ENCODE measurements around the gene TMEM81. TPM values are rescaled to one million over a fixed set of nuclear protein-coding genes. Genes with fewer than 3 reads are reported as not detected.

The TMEM81 gene
- total RNA-seq, 1 donor from 2014 or later = 1.3 TPM

DNA sequence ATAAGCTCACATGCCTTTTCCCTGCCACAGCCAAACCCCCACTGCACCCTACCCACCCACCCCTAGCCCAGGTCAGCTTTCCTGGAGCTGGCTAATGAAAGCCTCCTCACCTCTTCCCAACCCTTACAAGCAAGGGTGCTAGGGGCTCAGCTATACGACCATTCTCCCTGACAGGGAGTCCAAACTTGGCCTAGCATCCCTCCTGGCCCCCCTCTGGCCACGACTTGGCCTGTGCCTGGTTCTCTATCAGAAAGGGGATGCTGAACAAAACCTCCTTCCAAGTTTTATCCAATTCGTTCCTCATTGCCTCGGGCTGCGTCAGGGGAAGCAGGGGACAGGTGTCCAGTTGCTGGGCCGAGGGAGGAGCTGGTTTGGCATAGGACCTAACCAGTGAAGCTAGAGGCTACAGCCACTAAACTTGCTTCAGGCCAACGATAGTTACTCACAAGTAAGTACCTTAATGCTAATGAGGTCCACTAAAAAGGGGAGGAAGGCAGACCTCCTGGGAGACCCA lies 8.6 kb downstream of the TMEM81 start:
- no peak for ATAC-seq

DNA sequence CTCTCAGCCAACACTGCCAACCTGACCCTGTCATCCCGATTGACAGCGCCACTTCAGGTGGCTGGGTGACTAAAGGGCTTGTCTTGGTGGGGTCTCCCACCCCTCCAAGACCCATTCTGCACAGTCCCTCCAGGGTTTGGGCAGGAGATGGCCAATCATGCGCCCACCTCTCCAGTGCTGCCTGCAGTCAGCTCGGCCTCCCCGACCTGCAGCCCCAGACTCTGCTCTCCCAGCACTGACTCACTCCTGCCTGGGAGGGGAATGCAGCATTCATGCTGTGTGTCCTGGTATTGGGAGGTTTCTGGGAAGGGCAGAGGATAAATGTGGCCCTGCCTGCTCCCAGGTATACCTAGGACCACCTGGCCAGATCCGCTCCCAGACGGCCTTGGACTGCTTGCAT lies 9.7 kb downstream of the TMEM81 start:
- peak; percentile 26 for ATAC-seq

DNA sequence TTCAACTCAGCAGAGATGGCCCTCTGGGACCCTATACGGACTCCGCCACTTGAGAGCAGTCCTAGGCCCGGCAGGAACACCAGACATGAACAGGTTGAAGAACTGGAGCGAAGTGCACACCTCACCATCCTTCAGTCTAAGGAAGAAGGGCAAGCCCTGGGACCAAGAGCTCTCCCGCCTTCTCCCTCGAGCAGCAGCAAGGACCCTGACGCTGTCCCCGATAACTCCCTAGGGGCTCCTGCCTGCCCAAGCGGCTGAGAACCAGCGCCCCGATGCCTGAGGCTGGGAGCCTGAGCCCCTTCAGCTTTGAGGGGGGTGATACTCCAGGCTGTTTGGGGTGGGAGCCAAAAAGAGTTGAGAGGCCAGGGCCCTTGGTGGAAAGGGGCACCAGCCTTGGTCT lies 10.2 kb downstream of the TMEM81 start:
- ATAC-seq = no peak

DNA sequence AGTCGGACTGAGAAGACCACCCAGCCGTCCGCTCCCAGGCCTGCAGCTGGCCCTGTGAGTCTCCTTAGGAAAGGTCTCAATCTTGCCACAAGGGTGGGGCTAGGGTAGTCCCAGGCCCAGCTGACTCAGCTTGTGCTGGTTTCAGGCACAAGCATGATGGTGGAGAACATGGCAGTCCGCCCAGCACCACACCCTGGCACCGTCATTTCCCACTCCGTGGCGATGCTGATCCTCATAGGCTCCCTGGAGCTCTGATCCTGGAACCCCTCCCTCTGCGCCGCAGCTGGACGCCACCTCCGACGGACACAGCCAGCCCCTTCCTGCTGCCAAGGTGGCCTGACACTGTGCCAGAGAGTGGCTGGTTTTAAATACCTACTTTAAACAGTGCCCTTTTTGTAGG lies 10.7 kb downstream of the TMEM81 start:
- peak; percentile 81 for ATAC-seq

DNA sequence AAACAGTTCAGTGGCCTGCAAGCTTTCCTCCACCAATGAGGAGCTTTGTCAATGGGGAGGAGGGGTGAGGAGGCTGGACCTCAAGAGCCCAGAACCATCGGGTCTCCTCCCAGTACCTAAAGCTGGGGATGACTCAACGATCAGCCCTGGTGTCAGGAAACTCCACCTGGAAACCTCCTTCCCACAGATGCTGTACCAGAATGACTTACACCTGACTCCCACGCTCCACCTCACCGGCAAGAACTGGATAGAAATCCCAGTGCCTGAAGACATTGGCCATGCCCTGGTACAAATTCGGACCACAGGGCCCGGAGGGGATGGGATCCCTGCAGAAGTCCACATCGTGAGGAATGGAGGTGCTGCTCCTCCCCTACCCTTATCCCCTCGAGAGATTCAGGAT lies 11.4 kb downstream of the TMEM81 start:
- ATAC-seq = peak; percentile 58

DNA sequence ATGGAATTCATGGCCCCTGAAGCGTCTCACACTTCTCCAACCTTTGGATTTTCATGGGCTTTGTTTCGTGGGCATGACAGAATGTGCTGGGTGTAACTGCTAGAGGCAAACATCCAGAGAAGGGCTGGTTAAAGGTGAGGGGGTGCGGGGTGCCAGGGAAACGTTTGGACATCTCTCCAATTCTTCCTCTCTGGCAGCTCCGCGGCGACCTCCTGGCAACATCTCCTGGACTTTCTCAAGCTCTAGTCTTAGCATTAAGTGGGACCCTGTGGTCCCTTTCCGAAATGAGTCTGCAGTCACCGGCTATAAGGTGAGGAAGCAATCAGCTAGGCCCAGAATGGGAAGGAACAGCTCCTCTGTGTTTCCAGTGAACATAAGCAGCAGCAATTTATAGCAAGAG lies 12.0 kb downstream of the TMEM81 start:
- no peak for ATAC-seq

DNA sequence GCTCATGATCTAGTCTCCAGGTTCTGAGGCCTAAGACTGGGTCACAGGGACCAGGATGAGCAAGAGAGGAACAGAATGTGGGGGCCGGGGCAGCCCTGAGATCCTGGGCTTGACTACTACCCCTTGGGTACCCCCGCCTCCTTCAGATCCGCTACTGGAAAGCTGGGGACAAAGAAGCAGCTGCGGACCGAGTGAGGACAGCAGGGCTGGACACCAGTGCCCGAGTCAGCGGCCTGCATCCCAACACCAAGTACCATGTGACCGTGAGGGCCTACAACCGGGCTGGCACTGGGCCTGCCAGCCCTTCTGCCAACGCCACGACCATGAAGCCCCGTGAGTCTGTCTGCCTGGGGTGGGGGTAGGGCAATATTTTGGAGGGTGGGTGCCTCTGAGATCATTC lies 12.5 kb downstream of the TMEM81 start:
- no peak for ATAC-seq

DNA sequence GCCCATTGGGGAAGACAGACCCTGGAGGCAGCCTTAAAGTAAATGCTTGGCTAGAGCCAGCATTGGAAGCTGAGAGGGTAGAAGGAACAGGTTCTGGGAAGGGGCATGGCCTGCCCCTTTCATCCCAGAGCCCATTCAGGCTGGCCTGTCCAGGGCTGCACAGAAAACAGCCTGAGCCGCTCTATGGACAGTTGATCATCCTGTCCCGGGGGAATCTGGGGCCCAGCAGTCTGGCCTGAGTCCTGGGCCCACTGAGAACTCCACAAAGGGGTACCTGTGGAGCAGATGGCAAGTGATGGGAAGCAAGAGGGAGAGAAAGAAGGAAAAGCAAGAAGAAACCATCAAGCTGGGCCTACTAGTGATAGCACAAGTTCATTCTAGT lies 13.2 kb downstream of the TMEM81 start:
- no peak for ATAC-seq

DNA sequence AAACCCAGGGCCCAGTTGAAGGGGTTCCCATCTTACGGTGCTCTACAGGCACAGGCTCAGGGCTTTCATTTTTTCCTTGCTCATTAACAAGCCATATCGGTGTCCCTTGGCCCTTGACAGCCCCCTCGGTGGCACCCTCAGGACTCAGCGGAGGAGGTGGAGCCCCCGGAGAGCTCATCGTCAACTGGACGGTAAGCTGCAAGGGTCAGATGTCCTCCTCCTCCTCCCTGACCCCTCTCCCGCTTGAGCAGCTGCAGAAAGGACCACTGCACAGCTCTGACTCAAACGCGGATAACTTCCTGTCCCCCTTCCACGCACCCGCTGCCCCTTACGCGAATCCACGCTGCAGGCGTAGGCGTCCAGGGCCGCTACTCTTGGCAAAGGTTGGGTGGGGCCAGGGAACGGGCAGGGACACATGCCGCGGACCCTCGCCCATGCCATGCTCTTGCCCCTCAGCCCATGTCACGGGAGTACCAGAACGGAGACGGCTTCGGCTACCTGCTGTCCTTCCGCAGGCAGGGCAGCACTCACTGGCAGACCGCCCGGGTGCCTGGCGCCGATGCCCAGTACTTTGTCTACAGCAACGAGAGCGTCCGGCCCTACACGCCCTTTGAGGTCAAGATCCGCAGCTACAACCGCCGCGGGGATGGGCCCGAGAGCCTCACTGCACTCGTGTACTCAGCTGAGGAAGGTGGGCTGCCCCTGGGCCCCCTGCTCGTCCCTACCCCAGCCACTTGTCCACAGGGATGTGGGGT lies 14.7 kb downstream of the TMEM81 start:
- ATAC-seq = no peak

DNA sequence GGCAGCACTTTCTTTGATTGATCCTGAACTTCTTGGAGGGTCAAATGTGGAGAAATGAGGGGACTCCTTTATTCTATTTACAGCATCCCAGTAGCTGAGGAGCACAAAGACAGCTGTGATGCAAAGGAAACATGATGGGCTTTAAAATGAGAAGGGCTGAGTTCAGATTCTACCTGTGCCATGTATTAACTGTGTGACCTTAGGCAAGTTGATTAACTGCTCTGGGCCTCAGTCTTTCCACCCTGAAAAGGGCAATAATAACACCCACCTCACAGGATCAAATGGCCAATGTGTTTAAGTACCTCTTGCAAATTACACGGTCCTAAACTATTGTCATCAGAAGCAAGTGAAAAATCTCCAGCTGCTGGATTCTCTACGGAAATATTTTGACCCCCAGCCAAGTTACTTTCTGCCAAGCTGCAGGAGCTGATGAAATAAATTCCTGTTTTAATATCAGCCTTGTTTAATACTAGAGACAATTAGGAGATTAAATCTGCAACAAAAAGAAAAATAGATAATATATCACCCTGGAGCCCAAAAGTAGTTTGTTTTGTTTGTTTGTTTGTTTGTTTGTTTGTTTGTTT lies 15.7 kb downstream of the TMEM81 start:
- ATAC-seq = no peak

DNA sequence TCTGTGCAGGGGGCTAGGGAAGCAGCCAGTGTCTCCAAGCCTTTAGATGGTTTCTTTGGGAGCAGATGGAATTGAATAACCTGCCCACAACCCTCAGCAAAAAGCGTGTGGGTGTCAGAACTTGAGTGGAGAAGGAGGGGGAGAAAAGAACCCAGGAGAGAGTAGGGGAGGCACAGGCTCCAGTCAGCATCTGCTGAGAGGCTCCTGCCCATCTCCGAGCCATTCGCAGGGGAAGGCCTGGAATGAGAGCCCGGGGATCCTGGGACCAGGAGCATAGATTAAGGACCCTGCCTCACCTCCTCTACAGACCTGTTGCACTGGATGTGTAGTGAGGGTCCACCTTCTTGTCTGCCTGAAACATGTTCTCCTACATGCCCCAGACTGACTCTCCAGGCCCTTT lies 16.3 kb downstream of the TMEM81 start:
- no peak for ATAC-seq

DNA sequence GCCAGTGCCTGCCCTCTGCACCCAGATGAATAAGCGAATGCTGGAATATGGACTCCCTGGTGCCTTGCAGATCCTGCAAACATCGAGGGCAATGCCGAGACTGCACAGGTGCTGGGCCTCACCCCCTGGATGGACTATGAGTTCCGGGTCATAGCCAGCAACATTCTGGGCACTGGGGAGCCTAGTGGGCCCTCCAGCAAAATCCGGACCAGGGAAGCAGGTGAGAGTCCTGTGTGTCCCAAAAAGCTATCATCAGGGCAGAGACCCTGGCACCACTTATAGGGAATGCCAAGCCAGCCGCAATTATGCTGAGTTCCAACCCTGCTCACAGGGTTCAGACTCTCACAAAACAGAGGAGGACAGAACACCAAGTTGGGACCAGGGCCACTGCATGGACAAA lies 17.2 kb downstream of the TMEM81 start:
- no peak for ATAC-seq

DNA sequence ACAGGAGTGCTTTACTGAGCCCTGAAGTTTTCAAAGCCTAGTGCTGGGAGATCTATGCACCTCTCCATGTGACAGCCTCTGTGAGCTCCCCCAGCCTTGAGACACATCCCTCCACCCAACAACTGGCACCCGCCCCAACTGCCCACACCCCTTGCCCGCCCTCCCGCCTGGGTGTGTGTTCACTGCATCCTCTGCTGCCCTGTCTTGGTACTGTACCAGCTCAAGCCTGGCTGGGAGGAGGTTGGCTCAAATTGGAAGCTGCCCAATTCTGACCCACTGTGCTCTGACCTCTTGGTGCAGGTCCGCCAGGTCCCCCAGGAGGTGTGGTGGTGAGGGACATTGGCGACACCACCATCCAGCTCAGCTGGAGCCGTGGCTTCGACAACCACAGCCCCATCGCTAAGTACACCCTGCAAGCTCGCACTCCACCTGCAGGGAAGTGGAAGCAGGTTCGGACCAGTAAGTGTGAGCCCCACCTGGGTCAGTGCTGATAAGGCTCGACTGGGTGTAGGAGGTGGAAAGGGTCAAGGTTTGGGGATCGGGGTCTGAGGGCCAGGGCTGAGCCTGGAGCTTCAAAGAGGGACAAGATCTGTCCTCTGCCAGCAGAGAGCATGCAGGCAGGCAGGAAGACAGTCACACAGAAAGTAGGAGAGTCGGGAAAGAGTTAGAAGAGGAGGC lies 18.0 kb downstream of the TMEM81 start:
- ATAC-seq = no peak

DNA sequence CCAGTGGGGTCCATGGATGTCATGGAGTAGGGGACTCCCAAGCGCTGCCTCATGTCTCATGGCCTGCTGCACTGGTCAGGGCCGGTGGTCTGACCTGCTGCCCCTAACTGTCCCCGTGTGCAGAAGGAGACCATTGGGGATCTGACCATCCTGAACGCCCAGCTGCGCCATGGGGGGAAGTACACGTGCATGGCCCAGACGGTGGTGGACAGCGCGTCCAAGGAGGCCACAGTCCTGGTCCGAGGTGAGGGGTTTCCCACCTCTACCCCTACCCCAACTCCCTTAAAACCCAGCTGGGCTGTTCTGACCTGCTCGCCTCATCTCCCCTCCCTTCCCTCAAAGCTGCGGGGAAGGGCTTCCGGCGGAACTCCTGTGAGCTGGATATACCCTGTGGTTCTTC lies 18.6 kb downstream of the TMEM81 start:
- no peak for ATAC-seq

DNA sequence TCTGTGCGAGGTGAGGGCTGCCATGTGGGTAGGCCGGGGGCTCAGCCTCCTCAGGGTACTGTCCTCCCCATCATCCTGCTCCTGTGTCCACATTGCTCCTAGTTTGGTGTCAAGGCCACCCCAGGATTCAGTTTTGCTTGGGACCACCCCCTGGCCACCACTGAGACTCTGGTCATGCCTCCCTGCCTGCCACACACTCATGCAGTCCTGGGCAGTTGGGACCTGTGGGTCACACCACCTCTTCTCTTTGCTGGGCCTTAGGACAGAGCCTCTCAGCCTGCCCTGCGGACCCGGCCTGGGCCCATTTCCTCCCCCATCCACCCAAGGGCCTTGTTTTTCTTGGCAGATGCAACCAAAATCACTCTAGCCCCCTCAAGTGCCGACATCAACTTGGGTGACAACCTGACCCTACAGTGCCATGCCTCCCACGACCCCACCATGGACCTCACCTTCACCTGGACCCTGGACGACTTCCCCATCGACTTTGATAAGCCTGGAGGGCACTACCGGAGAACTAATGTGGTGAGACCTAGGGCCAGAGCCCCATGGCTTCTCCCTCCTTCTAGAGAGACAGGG lies 19.4 kb downstream of the TMEM81 start:
- no peak for ATAC-seq

DNA sequence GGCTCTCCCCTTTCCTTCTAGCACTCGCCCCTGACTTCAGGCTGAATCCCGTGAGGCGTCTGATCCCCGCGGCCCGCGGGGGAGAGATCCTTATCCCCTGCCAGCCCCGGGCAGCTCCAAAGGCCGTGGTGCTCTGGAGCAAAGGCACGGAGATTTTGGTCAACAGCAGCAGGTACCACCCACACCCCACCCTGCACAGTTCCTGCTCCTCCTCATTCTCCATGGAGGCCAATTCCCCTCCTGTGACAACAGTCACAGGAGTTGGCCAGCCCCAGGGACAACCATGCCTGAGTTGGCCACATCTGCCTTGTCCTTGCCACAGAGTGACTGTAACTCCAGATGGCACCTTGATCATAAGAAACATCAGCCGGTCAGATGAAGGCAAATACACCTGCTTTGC lies 20.0 kb downstream of the TMEM81 start:
- no peak for ATAC-seq

DNA sequence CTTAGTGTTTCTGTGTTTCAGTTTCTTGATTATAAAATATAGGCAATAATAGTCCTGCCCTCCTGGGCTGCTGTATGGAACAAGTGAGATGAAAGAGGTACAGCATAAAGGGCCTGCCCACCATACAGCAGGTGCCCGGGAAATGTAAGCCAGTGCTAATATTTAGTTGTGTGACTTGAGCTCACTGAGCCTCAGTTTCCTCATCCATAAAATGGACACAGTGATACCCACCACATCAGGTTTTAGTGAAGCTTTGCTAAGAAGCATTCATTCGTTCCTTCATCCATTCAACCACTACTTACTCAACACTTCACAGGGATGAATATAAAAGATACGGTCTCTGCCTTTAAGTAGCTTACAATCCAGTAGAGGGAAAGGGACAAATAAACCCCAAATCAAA lies 21.4 kb downstream of the TMEM81 start:
- no peak for ATAC-seq

DNA sequence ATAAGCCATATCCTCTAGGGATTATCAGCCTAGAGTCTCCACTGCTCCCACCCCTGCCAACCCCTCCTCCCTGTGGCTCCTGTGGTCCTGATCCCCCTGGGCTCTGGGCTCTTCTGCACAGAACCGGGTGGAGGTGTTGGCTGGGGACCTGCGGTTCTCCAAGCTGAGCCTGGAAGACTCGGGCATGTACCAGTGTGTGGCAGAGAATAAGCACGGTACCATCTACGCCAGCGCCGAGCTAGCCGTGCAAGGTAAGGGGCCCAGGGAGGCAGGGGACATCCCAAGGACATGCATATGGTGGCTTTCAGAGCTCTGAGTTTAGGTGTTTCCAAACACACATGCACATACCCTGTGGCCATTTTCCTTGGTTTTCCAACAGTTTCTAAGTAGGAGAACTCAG lies 21.9 kb downstream of the TMEM81 start:
- ATAC-seq = no peak

DNA sequence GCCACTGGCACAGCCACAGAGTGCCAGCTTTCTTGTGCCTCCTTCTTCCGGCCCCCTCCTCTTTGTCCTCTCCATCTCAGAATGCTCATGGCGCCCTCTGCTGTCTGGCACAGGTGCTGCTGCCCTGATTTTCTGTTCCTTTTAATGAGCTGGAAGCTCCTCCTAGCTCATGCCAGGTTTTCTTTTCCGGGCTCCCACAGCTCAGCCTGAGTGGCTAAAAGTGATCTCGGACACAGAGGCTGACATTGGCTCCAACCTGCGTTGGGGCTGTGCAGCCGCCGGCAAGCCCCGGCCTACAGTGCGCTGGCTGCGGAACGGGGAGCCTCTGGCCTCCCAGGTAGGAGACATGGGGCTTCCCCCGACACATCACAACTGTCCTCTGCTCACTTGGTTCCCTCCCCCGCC lies 22.6 kb downstream of the TMEM81 start:
- ATAC-seq = peak; percentile 55

DNA sequence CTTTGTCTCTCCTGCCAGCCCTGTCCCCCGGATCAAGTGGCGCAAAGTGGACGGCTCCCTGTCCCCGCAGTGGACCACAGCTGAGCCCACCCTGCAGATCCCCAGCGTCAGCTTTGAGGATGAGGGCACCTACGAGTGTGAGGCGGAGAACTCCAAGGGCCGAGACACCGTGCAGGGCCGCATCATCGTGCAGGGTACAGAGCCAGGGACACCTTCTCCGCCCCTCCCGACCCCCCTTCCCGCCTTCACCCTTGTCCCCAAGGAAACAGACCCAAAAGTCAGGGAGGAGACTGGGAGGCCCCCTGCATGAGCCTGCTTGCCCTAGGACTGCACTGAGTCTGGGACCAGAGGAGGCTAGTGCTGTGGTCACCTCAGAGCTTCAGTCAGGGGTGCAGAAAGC lies 23.0 kb downstream of the TMEM81 start:
- no peak for ATAC-seq

DNA sequence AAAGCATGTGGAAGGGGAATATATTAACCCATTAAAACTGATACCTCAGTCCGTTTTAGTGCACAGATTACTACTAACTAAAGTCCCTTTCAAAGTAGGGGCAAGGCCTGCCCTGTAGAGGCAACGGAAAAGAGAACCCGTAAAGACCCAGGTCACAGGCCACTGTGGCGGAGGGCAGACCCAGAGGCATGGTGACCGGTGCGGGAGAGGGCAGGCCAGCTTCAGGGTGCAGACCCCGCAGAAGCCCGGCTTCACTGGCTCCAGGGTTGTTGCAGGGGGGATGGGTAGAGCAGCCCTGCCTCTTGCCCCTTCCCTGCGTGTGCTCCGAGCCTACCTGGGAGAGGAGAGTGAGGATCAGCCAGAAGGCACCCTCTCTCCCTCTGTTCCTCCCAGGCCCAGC lies 23.5 kb downstream of the TMEM81 start:
- ATAC-seq = no peak

DNA sequence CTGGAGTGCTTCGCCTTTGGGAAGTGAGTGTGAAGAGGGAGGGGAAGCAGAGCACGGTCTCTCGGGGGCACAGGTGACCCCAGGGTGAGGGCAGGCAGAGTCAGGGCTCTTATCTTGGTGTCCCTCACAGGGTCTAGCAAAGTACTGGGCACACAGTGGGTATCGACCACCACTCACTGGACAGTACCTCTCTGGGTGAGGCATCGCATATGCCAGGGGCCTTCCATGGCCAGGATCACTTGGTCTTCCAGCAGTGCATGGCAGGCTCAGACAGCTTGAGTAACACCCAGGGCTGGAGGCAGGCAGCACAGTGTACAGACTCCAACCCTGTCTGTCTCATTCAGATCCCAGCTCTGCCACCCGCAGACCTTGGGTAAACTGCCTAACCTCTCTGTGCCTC lies 24.6 kb downstream of the TMEM81 start:
- ATAC-seq = no peak

DNA sequence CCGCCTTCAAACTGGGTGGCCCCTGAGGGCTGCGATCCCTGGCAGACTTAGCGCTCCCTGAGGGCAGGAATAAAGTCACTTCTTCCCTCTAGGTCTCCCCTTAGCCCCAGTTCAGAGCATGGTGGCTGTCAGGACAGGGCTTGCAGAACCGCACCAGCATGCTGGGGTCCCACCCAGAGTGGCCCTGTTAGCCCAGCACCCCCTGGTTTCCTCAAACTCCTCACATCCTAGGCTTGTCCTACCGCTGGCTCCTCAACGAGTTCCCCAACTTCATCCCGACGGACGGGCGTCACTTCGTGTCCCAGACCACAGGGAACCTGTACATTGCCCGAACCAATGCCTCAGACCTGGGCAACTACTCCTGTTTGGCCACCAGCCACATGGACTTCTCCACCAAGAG lies 25.4 kb downstream of the TMEM81 start:
- no peak for ATAC-seq

All from esophagus mucosa (tissue), 1 donor.